SK-N-SH treated with all-trans-retinoic acid at 6 μM for 48 hours (cell line): ENCODE data around the gene MAGI3.

Experiments
- ATAC-seq: fragments of 200-7000 bp; cut with Tn5 transposase; 3 replicates; pipeline ENCODE4 v1.9.1; 2020; ENCODE audit warnings: mild to moderate bottlenecking, moderate library complexity
- BACH2 ChIP-seq: fragments of 250-450 bp; sonication (Bioruptor Pico); IDR thresholded peaks from 2 replicates; pipeline ENCODE4 v1.9.0; 2021; ENCODE audit warnings: mild to moderate bottlenecking, borderline replicate concordance
- CREB5 ChIP-seq: fragments of 250-450 bp; sonication (Bioruptor Pico); IDR thresholded peaks from 2 replicates; pipeline ENCODE4 v1.5.1; 2020; ENCODE audit warnings: low read depth, mild to moderate bottlenecking, moderate library complexity
- CSDC2 ChIP-seq: fragments of 250-450 bp; sonication (Bioruptor Pico); IDR thresholded peaks from 2 replicates; pipeline ENCODE4 v1.5.0; 2020; ENCODE audit warnings: mild to moderate bottlenecking, moderate library complexity
- CSRNP3 ChIP-seq: fragments of 250-450 bp; sonication (Bioruptor Pico); IDR thresholded peaks from 2 replicates; pipeline ENCODE4 v1.5.1; 2021; ENCODE audit warnings: mild to moderate bottlenecking, moderate library complexity
- GLIS3 ChIP-seq: fragments of 250-450 bp; sonication (Bioruptor Pico); IDR thresholded peaks from 2 replicates; pipeline ENCODE4 v1.5.0; 2020; ENCODE audit warnings: mild to moderate bottlenecking, moderate library complexity
- ISL1 ChIP-seq: fragments of 250-450 bp; sonication (Bioruptor Pico); IDR thresholded peaks from 2 replicates; pipeline ENCODE4 v2.1.2; 2022; ENCODE audit warnings: mild to moderate bottlenecking, moderate library complexity
- OSR1 ChIP-seq: fragments of 250-450 bp; sonication (Bioruptor Pico); IDR thresholded peaks from 2 replicates; pipeline ENCODE4 v1.8.0; 2022; ENCODE audit warnings: moderate library complexity, mild to moderate bottlenecking, inconsistent platforms
- PATZ1 ChIP-seq: fragments of 250-450 bp; sonication (Bioruptor Pico); IDR thresholded peaks from 2 replicates; pipeline ENCODE4 v1.8.0; 2020; ENCODE audit warnings: mild to moderate bottlenecking, moderate library complexity, borderline replicate concordance
- POU6F1 ChIP-seq: fragments of 250-450 bp; sonication (Bioruptor Pico); IDR thresholded peaks from 2 replicates; pipeline ENCODE4 v1.8.0; 2021; ENCODE audit warnings: low read depth, mild to moderate bottlenecking, moderate library complexity, borderline replicate concordance
- PPARA ChIP-seq: fragments of 250-450 bp; sonication (Bioruptor Pico); IDR thresholded peaks from 2 replicates; pipeline ENCODE4 v1.5.0; 2020; ENCODE audit warnings: mild to moderate bottlenecking, borderline replicate concordance
- RARB ChIP-seq: fragments of 250-450 bp; sonication (Bioruptor Pico); IDR thresholded peaks from 2 replicates; pipeline ENCODE4 v1.8.0; 2021; ENCODE audit warnings: mild to moderate bottlenecking, moderate library complexity
- SNAI2 ChIP-seq: fragments of 250-450 bp; sonication (Bioruptor Pico); IDR thresholded peaks from 2 replicates; pipeline ENCODE4 v1.5.0; 2020; ENCODE audit warnings: mild to moderate bottlenecking, moderate library complexity
- TCF4 ChIP-seq: fragments of 250-450 bp; sonication (Bioruptor Pico); IDR thresholded peaks from 2 replicates; pipeline ENCODE4 v1.8.0; 2021; ENCODE audit warnings: mild to moderate bottlenecking, moderate library complexity, borderline replicate concordance
- TOX ChIP-seq: fragments of 250-450 bp; sonication (Bioruptor Pico); IDR thresholded peaks from 2 replicates; pipeline ENCODE4 v1.8.0; 2021; ENCODE audit warnings: mild to moderate bottlenecking, moderate library complexity, borderline replicate concordance
- ZC3H10 ChIP-seq: fragments of 250-450 bp; sonication (Bioruptor Pico); IDR thresholded peaks from 2 replicates; pipeline ENCODE4 v1.5.1; 2021; ENCODE audit warnings: mild to moderate bottlenecking, moderate library complexity
- ZFP3 ChIP-seq: fragments of 250-450 bp; sonication (Bioruptor Pico); IDR thresholded peaks from 2 replicates; pipeline ENCODE4 v1.5.0; 2020; ENCODE audit warnings: mild to moderate bottlenecking, moderate library complexity
- ZNF565 ChIP-seq: fragments of 450-650 bp; formaldehyde crosslinking; conservative IDR thresholded peaks from 2 replicates; pipeline ENCODE4 v1.5.0; 2020; ENCODE audit warnings: low read depth, mild to moderate bottlenecking, moderate library complexity
- ZNF70 ChIP-seq: fragments of 450-650 bp; formaldehyde crosslinking; IDR thresholded peaks from 2 replicates; pipeline ENCODE4 v1.5.0; 2020; ENCODE audit warnings: mild to moderate bottlenecking, moderate library complexity
- ZNF8 ChIP-seq: fragments of 450-650 bp; formaldehyde crosslinking; IDR thresholded peaks from 2 replicates; pipeline ENCODE4 v1.5.0; 2020; ENCODE audit warnings: mild to moderate bottlenecking, moderate library complexity

Gene MAGI3

GRCh38 chr1:113691184-113691583 lies 300.9 kb downstream of the MAGI3 start:
- no peak for ATAC-seq
- TF ChIP-seq ZNF8 (no peak), ZNF565 (no peak), BACH2 (no peak), GLIS3 (CRISPR knock-in tag) (no peak), OSR1 (CRISPR knock-in tag) (no peak), ZNF70 (no peak), ZFP3 (CRISPR knock-in tag) (no peak)

- TF ChIP-seq TCF4 (no peak), ZC3H10 (CRISPR knock-in tag) (no peak), ZNF70 (no peak), TOX (CRISPR knock-in tag) (no peak)
- no peak for ATAC-seq
Measured at GRCh38 chr1:113692342-113692741, 302.0 kb downstream of the MAGI3 start.

GRCh38 chr1:113692824-113693431 lies 302.6 kb downstream of the MAGI3 start:
- ATAC-seq, result no peak

GRCh38 chr1:113694910-113695309 lies 304.6 kb downstream of the MAGI3 start:
- ATAC-seq, result no peak
- TF ChIP-seq ZFP3 (CRISPR knock-in tag) (no peak), PATZ1 (CRISPR knock-in tag) (no peak), CSRNP3 (CRISPR knock-in tag) (no peak), CREB5 (CRISPR knock-in tag) (no peak), CSDC2 (CRISPR knock-in tag) (no peak), TOX (CRISPR knock-in tag) (no peak), ISL1 (CRISPR knock-in tag) (no peak), POU6F1 (CRISPR knock-in tag) (no peak), RARB (CRISPR knock-in tag) (no peak), ZNF70 (no peak), SNAI2 (CRISPR knock-in tag) (no peak)

More at GRCh38 chr1:113692824-113693431, 302.6 kb downstream of the MAGI3 start:
- TF ChIP-seq TOX (CRISPR knock-in tag) (no peak), CSRNP3 (CRISPR knock-in tag) (no peak), GLIS3 (CRISPR knock-in tag) (no peak), OSR1 (CRISPR knock-in tag) (no peak), SNAI2 (CRISPR knock-in tag) (no peak), PPARA (CRISPR knock-in tag) (no peak), POU6F1 (CRISPR knock-in tag) (no peak), ISL1 (CRISPR knock-in tag) (no peak), CREB5 (CRISPR knock-in tag) (no peak), ZC3H10 (CRISPR knock-in tag) (no peak)
